HEK293 (cell line): ENCODE results near the gene GATA2.

Experiments
- CTCF ChIA-PET: fragments of 350-600 bp; formaldehyde crosslinking; extraction: SDS; loops from one replicate; lab custom pipeline; 2021; ENCODE audit warnings: antibody characterized with exemption; lab: Yijun Ruan, JAX
- POLR2A ChIA-PET: fragments of 300-600 bp; formaldehyde crosslinking; extraction: SDS; loops from one replicate; lab custom pipeline; 2020; ENCODE audit warnings: antibody characterized with exemption, inconsistent platforms; lab: Yijun Ruan, JAX
- H3K27ac ChIP-seq: fragments of 200-500 bp; sonication (Bioruptor generic); 2 replicates; pipeline ENCODE4 v1.5.1; 2014; ENCODE audit warnings: low read depth, low read length, control low read depth, inconsistent platforms; ENCODE audit errors: extremely low read depth
- H3K36me3 ChIP-seq, 2 experiments: fragments of 200-500 bp in 1 of 2; sonication (Bioruptor generic) in 1 of 2; 1 replicate in 1 of 2; 2 replicates in 1 of 2; pipeline ENCODE4 v1.5.1; 2014 to 2017; ENCODE audit warnings: inconsistent platforms in 2 of 2, low read length in 2 of 2; ENCODE audit not compliant: control insufficient read depth in 2 of 2, insufficient read depth in 1 of 2
- H3K4me1 ChIP-seq: fragments of 200-500 bp; sonication (Bioruptor generic); 2 replicates; pipeline ENCODE4 v1.5.1; 2014; ENCODE audit warnings: mild to moderate bottlenecking, low read length, inconsistent platforms; ENCODE audit not compliant: control insufficient read depth, insufficient read depth
- H3K4me3 ChIP-seq: 2 replicates; pipeline ENCODE4 v1.5.1; 2011; ENCODE audit warnings: low read depth, mild to moderate bottlenecking, control low read depth, low read length, moderate library complexity
- H3K9me3 ChIP-seq: fragments of 200-500 bp; sonication (Bioruptor generic); 2 replicates; pipeline ENCODE4 v1.5.1; 2014; ENCODE audit warnings: low read depth, low read length, inconsistent platforms; ENCODE audit not compliant: control insufficient read depth, insufficient read depth
- FEZF1 ChIP-seq: fragments of 450-650 bp; formaldehyde crosslinking; IDR thresholded peaks from 2 replicates; pipeline ENCODE4 v1.5.1; 2016; ENCODE audit warnings: missing biosample characterization, missing genetic modification characterization
- HOXC10 ChIP-seq: sonication (generic); formaldehyde crosslinking; IDR thresholded peaks from 2 replicates; pipeline ENCODE4 v1.8.1; 2023; ENCODE audit warnings: mild to moderate bottlenecking, missing genetic modification reagents
- TRIM28 ChIP-seq: IDR thresholded peaks from 2 replicates; pipeline ENCODE4 v1.6.1; 2011; ENCODE audit warnings: low read length, control low read depth, borderline replicate concordance
- ZBTB21 ChIP-seq: fragments of 450-650 bp; formaldehyde crosslinking; IDR thresholded peaks from 2 replicates; pipeline ENCODE4 v1.5.1; 2017; ENCODE audit warnings: missing biosample characterization, missing genetic modification characterization
- ZIC2 ChIP-seq: fragments of 450-650 bp; formaldehyde crosslinking; IDR thresholded peaks from 2 replicates; pipeline ENCODE4 v1.5.1; 2016; ENCODE audit warnings: missing biosample characterization, missing genetic modification characterization
- ZNF223 ChIP-seq: fragments of 450-650 bp; formaldehyde crosslinking; IDR thresholded peaks from 2 replicates; pipeline ENCODE4 v1.5.1; 2016; ENCODE audit warnings: missing biosample characterization, missing genetic modification characterization
- ZNF433 ChIP-seq: fragments of 450-650 bp; formaldehyde crosslinking; IDR thresholded peaks from 2 replicates; pipeline ENCODE4 v1.5.1; 2016; ENCODE audit warnings: missing biosample characterization, missing genetic modification characterization, low read depth
- ZNF510 ChIP-seq: fragments of 450-650 bp; formaldehyde crosslinking; IDR thresholded peaks from 2 replicates; pipeline ENCODE4 v1.5.1; 2018; ENCODE audit warnings: mild to moderate bottlenecking, missing genetic modification characterization, missing biosample characterization; ENCODE audit not compliant: insufficient replicate concordance
- ZNF610 ChIP-seq: fragments of 450-650 bp; formaldehyde crosslinking; IDR thresholded peaks from 2 replicates; pipeline ENCODE4 v1.5.1; 2016; ENCODE audit warnings: missing biosample characterization, missing genetic modification characterization, borderline replicate concordance
- TF ChIP-seq, protein P1 (sequence below): fragments of 450-650 bp; formaldehyde crosslinking; IDR thresholded peaks from 2 replicates; pipeline ENCODE4 v1.5.1; 2016; ENCODE audit warnings: missing biosample characterization, missing genetic modification characterization
- TF ChIP-seq, protein P2 (sequence below): fragments of 450-650 bp; formaldehyde crosslinking; IDR thresholded peaks from 2 replicates; pipeline ENCODE4 v1.5.1; 2016; ENCODE audit warnings: missing biosample characterization, missing genetic modification characterization
- TF ChIP-seq, protein P3 (sequence below): fragments of 450-650 bp; formaldehyde crosslinking; IDR thresholded peaks from 2 replicates; pipeline ENCODE4 v1.5.1; 2016; ENCODE audit warnings: missing biosample characterization, missing genetic modification characterization
- TF ChIP-seq, protein P4 (sequence below): fragments of 450-650 bp; formaldehyde crosslinking; IDR thresholded peaks from 2 replicates; pipeline ENCODE4 v1.5.1; 2017; ENCODE audit warnings: missing biosample characterization, missing genetic modification characterization
- TF ChIP-seq, protein P5 (sequence below): fragments of 450-650 bp; formaldehyde crosslinking; IDR thresholded peaks from 2 replicates; pipeline ENCODE4 v1.5.1; 2016; ENCODE audit warnings: missing biosample characterization, missing genetic modification characterization

GATA2 gene

DNA sequence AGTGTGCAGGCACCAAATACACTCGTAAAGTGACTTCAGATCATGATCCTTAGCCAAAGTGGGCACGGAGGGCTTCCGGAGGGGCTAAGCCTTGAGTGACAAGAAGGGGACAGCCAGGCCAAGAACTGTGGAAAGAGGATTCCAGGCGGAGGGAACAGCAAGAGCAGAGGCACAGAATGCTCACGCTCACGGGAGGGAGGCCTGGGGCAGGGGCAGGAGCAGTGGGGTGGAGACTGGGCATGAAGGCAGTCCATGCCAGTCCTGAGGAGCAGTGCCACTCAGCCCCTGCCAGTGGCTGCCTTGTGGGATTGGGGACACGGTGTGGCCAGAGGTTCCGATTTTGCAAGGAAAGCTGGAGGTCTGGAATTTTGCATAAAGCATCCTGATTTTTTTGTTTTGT lies 62.3 kb downstream of the GATA2 start:
- no peak for TF ChIP-seq ZNF510 (tag by site-specific recombination)
- TF ChIP-seq, protein P1, sequence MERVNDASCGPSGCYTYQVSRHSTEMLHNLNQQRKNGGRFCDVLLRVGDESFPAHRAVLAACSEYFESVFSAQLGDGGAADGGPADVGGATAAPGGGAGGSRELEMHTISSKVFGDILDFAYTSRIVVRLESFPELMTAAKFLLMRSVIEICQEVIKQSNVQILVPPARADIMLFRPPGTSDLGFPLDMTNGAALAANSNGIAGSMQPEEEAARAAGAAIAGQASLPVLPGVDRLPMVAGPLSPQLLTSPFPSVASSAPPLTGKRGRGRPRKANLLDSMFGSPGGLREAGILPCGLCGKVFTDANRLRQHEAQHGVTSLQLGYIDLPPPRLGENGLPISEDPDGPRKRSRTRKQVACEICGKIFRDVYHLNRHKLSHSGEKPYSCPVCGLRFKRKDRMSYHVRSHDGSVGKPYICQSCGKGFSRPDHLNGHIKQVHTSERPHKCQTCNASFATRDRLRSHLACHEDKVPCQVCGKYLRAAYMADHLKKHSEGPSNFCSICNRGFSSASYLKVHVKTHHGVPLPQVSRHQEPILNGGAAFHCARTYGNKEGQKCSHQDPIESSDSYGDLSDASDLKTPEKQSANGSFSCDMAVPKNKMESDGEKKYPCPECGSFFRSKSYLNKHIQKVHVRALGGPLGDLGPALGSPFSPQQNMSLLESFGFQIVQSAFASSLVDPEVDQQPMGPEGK (tag by site-specific recombination): no peak
- no peak for TF ChIP-seq ZNF223 (tag by site-specific recombination)
- TF ChIP-seq, protein P2, sequence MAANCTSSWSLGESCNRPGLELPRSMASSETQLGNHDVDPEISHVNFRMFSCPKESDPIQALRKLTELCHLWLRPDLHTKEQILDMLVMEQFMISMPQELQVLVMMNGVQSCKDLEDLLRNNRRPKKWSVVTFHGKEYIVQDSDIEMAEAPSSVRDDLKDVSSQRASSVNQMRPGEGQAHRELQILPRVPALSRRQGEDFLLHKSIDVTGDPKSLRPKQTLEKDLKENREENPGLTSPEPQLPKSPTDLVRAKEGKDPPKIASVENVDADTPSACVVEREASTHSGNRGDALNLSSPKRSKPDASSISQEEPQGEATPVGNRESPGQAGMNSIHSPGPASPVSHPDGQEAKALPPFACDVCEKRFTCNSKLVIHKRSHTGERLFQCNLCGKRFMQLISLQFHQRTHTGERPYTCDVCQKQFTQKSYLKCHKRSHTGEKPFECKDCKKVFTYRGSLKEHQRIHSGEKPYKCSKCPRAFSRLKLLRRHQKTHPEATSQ (tag by site-specific recombination): no peak
- no peak for TF ChIP-seq ZNF433 (tag by site-specific recombination)
- TF ChIP-seq, protein P3, sequence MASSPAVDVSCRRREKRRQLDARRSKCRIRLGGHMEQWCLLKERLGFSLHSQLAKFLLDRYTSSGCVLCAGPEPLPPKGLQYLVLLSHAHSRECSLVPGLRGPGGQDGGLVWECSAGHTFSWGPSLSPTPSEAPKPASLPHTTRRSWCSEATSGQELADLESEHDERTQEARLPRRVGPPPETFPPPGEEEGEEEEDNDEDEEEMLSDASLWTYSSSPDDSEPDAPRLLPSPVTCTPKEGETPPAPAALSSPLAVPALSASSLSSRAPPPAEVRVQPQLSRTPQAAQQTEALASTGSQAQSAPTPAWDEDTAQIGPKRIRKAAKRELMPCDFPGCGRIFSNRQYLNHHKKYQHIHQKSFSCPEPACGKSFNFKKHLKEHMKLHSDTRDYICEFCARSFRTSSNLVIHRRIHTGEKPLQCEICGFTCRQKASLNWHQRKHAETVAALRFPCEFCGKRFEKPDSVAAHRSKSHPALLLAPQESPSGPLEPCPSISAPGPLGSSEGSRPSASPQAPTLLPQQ (tag by site-specific recombination): no peak
- no peak for TF ChIP-seq FEZF1 (tag by site-specific recombination)
- TF ChIP-seq HOXC10 (CRISPR knock-in tag): no peak
- no peak for TF ChIP-seq ZNF610 (tag by site-specific recombination)
- TF ChIP-seq TRIM28: no peak
- TF ChIP-seq, protein P4, sequence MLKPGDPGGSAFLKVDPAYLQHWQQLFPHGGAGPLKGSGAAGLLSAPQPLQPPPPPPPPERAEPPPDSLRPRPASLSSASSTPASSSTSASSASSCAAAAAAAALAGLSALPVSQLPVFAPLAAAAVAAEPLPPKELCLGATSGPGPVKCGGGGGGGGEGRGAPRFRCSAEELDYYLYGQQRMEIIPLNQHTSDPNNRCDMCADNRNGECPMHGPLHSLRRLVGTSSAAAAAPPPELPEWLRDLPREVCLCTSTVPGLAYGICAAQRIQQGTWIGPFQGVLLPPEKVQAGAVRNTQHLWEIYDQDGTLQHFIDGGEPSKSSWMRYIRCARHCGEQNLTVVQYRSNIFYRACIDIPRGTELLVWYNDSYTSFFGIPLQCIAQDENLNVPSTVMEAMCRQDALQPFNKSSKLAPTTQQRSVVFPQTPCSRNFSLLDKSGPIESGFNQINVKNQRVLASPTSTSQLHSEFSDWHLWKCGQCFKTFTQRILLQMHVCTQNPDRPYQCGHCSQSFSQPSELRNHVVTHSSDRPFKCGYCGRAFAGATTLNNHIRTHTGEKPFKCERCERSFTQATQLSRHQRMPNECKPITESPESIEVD (tag by site-specific recombination): no peak
- no peak overlapping the region for H3K27ac ChIP-seq
- H3K9me3 ChIP-seq: no peaks in the 10 kb centered on the region
- H3K4me1 ChIP-seq: no peaks in the 10 kb centered on the region
- no peaks in the 10 kb centered on the region for H3K36me3 ChIP-seq
- POLR2A ChIA-PET: no interaction called here
- no peak overlapping the region for H3K4me3 ChIP-seq
- CTCF ChIA-PET: no interaction called here

DNA sequence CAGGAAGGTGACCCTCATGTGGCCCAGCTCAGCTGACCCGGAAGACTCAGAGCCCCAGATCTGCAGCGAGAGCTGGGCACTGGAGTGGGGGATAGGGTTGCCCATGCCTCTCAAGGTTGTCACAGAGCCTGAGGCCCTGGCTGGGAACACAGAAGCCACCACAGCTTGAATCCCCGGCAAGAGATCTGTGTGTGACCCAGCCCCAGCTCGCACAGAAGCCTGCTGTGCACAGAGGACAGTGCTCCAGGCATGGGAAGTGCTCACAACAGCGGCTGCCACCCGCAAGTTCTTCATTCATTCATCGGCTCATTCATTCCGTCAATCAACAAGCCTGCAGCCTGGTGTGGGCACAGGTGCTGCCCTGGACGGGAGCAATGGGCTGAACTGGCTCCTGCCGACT lies 62.7 kb downstream of the GATA2 start:
- Histone ChIP-seq H3K9me3 (no peaks in the 10 kb centered on the region), H3K4me1 (no peaks in the 10 kb centered on the region), H3K27ac (no peak overlapping the region), H3K36me3 (no peaks in the 10 kb centered on the region), H3K4me3 (no peak overlapping the region)
- TF ChIP-seq ZBTB21 (tag by site-specific recombination) (no peak), ZIC2 (tag by site-specific recombination) (peak; percentile 58)
- ChIA-PET POLR2A (no interaction called here), CTCF (no interaction called here)

DNA sequence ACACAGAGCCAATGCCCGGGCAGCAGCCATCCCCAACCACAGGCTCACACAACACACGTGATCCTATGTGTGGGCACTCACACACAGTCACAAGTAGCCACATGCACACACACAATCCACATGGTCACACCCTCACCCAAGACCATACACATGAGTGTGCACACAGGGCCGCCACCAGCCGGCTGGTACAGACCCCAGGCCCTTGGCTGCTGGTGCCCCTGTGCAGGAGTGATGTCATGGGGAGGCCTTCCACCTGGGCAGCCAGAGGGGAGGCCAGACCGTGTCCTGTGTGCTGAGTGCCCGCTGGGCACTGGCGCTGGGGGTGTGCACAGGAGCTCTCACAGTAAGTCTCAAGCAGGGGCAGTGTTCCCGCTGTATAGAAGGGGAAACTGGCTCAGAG lies 63.2 kb downstream of the GATA2 start:
- CTCF ChIA-PET: no interaction called here

More for the DNA sequence above, 63.2 kb downstream of the GATA2 start:
- no peaks in the 10 kb centered on the region for H3K4me1 ChIP-seq
- H3K9me3 ChIP-seq: no peaks in the 10 kb centered on the region
- TF ChIP-seq, protein P5, sequence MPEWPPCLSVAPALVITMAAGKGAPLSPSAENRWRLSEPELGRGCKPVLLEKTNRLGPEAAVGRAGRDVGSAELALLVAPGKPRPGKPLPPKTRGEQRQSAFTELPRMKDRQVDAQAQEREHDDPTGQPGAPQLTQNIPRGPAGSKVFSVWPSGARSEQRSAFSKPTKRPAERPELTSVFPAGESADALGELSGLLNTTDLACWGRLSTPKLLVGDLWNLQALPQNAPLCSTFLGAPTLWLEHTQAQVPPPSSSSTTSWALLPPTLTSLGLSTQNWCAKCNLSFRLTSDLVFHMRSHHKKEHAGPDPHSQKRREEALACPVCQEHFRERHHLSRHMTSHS (tag by site-specific recombination): no peak
- H3K27ac ChIP-seq: no peak overlapping the region
- no peak overlapping the region for H3K4me3 ChIP-seq
- no peaks in the 10 kb centered on the region for H3K36me3 ChIP-seq
- POLR2A ChIA-PET: no interaction called here
